ENCODE results near the gene FAM162B. TPM values are rescaled to one million over a fixed set of nuclear protein-coding genes. Genes with fewer than 3 reads are reported as not detected.

The FAM162B gene
- polyA plus RNA-seq (2012; ENCODE audit: low read depth, missing spikeins) = not detected

- DNase-seq (ENCODE audit: insufficient read length, low spot score) (no peak), FAIRE-seq (no peak)
- TF ChIP-seq POLR2AphosphoS5 (IDR thresholded peaks at IDR 0.05; ENCODE audit: low read depth, low read length) (no peak), PAX5 (IDR thresholded peaks at IDR 0.05; ENCODE audit: insufficient read depth, low read length, severe bottlenecking) (no peak), SPI1 (IDR thresholded peaks at IDR 0.05; ENCODE audit: low read depth, low read length) (no peak), POU2F2 (IDR thresholded peaks at IDR 0.05; ENCODE audit: low read depth, low read length) (no peak), TAF1 (IDR thresholded peaks at IDR 0.05; ENCODE audit: low read depth, low read length) (no peak), POLR2A (IDR thresholded peaks at IDR 0.05; ENCODE audit: low read depth, low read length) (no peak)
Measured at GRCh38 chr6:116764961-116765841, at the start of gene FAM162B. FAM162B (minus strand) TSS chr6:116765719; CDS start chr6:116765576, 143 bp downstream.

GRCh38 chr6:116812051-116812650 is 46.6 kb upstream of the FAM162B start:
- DNase-seq (ENCODE audit: insufficient read length, low spot score) (no peak), FAIRE-seq (no peak)
- no peak for TF ChIP-seq PAX5 (IDR thresholded peaks at IDR 0.05; ENCODE audit: insufficient read depth, low read length, severe bottlenecking)
- no peak for TF ChIP-seq POLR2A (IDR thresholded peaks at IDR 0.05; ENCODE audit: low read depth, low read length)
- no peak for TF ChIP-seq TAF1 (IDR thresholded peaks at IDR 0.05; ENCODE audit: low read depth, low read length)
- no peak for TF ChIP-seq POU2F2 (IDR thresholded peaks at IDR 0.05; ENCODE audit: low read depth, low read length)
- no peak for TF ChIP-seq SPI1 (IDR thresholded peaks at IDR 0.05; ENCODE audit: low read depth, low read length)
- TF ChIP-seq POLR2AphosphoS5 (IDR thresholded peaks at IDR 0.05; ENCODE audit: low read depth, low read length) = no peak

GRCh38 chr6:116801971-116802370 is 36.5 kb upstream of the FAM162B start:
- TF ChIP-seq PAX5 (IDR thresholded peaks at IDR 0.05; ENCODE audit: insufficient read depth, low read length, severe bottlenecking) (no peak), POLR2A (IDR thresholded peaks at IDR 0.05; ENCODE audit: low read depth, low read length) (no peak)
- DNase-seq (ENCODE audit: insufficient read length, low spot score) (no peak), FAIRE-seq (no peak)

- TF ChIP-seq POU2F2 (IDR thresholded peaks at IDR 0.05; ENCODE audit: low read depth, low read length) (no peak), SPI1 (IDR thresholded peaks at IDR 0.05; ENCODE audit: low read depth, low read length) (no peak), POLR2AphosphoS5 (IDR thresholded peaks at IDR 0.05; ENCODE audit: low read depth, low read length) (no peak), PAX5 (IDR thresholded peaks at IDR 0.05; ENCODE audit: insufficient read depth, low read length, severe bottlenecking) (no peak), POLR2A (IDR thresholded peaks at IDR 0.05; ENCODE audit: low read depth, low read length) (no peak), TAF1 (IDR thresholded peaks at IDR 0.05; ENCODE audit: low read depth, low read length) (no peak)
- DNase-seq (ENCODE audit: insufficient read length, low spot score) (no peak), FAIRE-seq (no peak)
Measured at GRCh38 chr6:116799945-116800344, 34.4 kb upstream of the FAM162B start.

GRCh38 chr6:116797585-116797984 is 32.1 kb upstream of the FAM162B start:
- no peak for FAIRE-seq
- no peak for DNase-seq (ENCODE audit: insufficient read length, low spot score)
- no peak for TF ChIP-seq POU2F2 (IDR thresholded peaks at IDR 0.05; ENCODE audit: low read depth, low read length)
- TF ChIP-seq POLR2A (IDR thresholded peaks at IDR 0.05; ENCODE audit: low read depth, low read length) = no peak
- no peak for TF ChIP-seq SPI1 (IDR thresholded peaks at IDR 0.05; ENCODE audit: low read depth, low read length)
- TF ChIP-seq PAX5 (IDR thresholded peaks at IDR 0.05; ENCODE audit: insufficient read depth, low read length, severe bottlenecking) = no peak
- TF ChIP-seq POLR2AphosphoS5 (IDR thresholded peaks at IDR 0.05; ENCODE audit: low read depth, low read length) = no peak
- TF ChIP-seq TAF1 (IDR thresholded peaks at IDR 0.05; ENCODE audit: low read depth, low read length) = no peak

GRCh38 chr6:116793224-116793623 is 27.7 kb upstream of the FAM162B start:
- TF ChIP-seq PAX5 (IDR thresholded peaks at IDR 0.05; ENCODE audit: insufficient read depth, low read length, severe bottlenecking) (no peak), POLR2A (IDR thresholded peaks at IDR 0.05; ENCODE audit: low read depth, low read length) (no peak), POLR2AphosphoS5 (IDR thresholded peaks at IDR 0.05; ENCODE audit: low read depth, low read length) (no peak), POU2F2 (IDR thresholded peaks at IDR 0.05; ENCODE audit: low read depth, low read length) (no peak), SPI1 (IDR thresholded peaks at IDR 0.05; ENCODE audit: low read depth, low read length) (no peak), TAF1 (IDR thresholded peaks at IDR 0.05; ENCODE audit: low read depth, low read length) (no peak)
- FAIRE-seq = no peak
- no peak for DNase-seq (ENCODE audit: insufficient read length, low spot score)

GRCh38 chr6:116783852-116784251 is 18.3 kb upstream of the FAM162B start:
- no peak for DNase-seq (ENCODE audit: insufficient read length, low spot score)
- no peak for FAIRE-seq
- no peak for TF ChIP-seq SPI1 (IDR thresholded peaks at IDR 0.05; ENCODE audit: low read depth, low read length)
- TF ChIP-seq POLR2A (IDR thresholded peaks at IDR 0.05; ENCODE audit: low read depth, low read length) = no peak
- no peak for TF ChIP-seq POLR2AphosphoS5 (IDR thresholded peaks at IDR 0.05; ENCODE audit: low read depth, low read length)
- TF ChIP-seq TAF1 (IDR thresholded peaks at IDR 0.05; ENCODE audit: low read depth, low read length) = no peak
- no peak for TF ChIP-seq PAX5 (IDR thresholded peaks at IDR 0.05; ENCODE audit: insufficient read depth, low read length, severe bottlenecking)
- TF ChIP-seq POU2F2 (IDR thresholded peaks at IDR 0.05; ENCODE audit: low read depth, low read length) = no peak

- TF ChIP-seq PAX5 (IDR thresholded peaks at IDR 0.05; ENCODE audit: insufficient read depth, low read length, severe bottlenecking) (no peak), TAF1 (IDR thresholded peaks at IDR 0.05; ENCODE audit: low read depth, low read length) (no peak), POLR2AphosphoS5 (IDR thresholded peaks at IDR 0.05; ENCODE audit: low read depth, low read length) (no peak), SPI1 (IDR thresholded peaks at IDR 0.05; ENCODE audit: low read depth, low read length) (no peak), POU2F2 (IDR thresholded peaks at IDR 0.05; ENCODE audit: low read depth, low read length) (no peak), POLR2A (IDR thresholded peaks at IDR 0.05; ENCODE audit: low read depth, low read length) (no peak)
- DNase-seq (ENCODE audit: insufficient read length, low spot score) (no peak), FAIRE-seq (no peak)
Measured at GRCh38 chr6:116779573-116780164, 14.2 kb upstream of the FAM162B start.

- TF ChIP-seq POU2F2 (IDR thresholded peaks at IDR 0.05; ENCODE audit: low read depth, low read length) (no peak), POLR2AphosphoS5 (IDR thresholded peaks at IDR 0.05; ENCODE audit: low read depth, low read length) (no peak), PAX5 (IDR thresholded peaks at IDR 0.05; ENCODE audit: insufficient read depth, low read length, severe bottlenecking) (no peak), TAF1 (IDR thresholded peaks at IDR 0.05; ENCODE audit: low read depth, low read length) (no peak), SPI1 (IDR thresholded peaks at IDR 0.05; ENCODE audit: low read depth, low read length) (no peak), POLR2A (IDR thresholded peaks at IDR 0.05; ENCODE audit: low read depth, low read length) (no peak)
- FAIRE-seq (no peak), DNase-seq (ENCODE audit: insufficient read length, low spot score) (no peak)
Measured at GRCh38 chr6:116773886-116774285, 8.4 kb upstream of the FAM162B start.
